GM18873 (cell line): ENCODE results near the gene THAP2.
"Not testable (repeated sequence)": the region's sequence is repeated elsewhere in the genome, so short reads cannot be mapped to it uniquely, and the experiment has no call there.

Experiments used
- ATAC-seq: cut with Tn5 transposase; IDR thresholded peaks from one replicate; pipeline ENCODE4 v1.9.1; 2021; ENCODE audit warnings: mild to moderate bottlenecking, moderate library complexity, moderate number of reproducible peaks; ENCODE audit not compliant: unreplicated experiment, low FRiP score

THAP2 gene

GRCh38 chr12:71661977-71662530, 2.0 kb upstream of the THAP2 start:
- ATAC-seq, result no peak

- peak; percentile 22 for ATAC-seq
These were observed 1.1 kb upstream of the THAP2 start for GRCh38 chr12:71662849-71663560.

- peak; percentile 17 for ATAC-seq
These were observed 449 bp downstream of the THAP2 start for GRCh38 chr12:71664411-71665089.

GRCh38 chr12:71665090-71665463, 976 bp downstream of the THAP2 start:
- ATAC-seq, result no peak

GRCh38 chr12:71666259-71666658, 2.2 kb downstream of the THAP2 start:
- ATAC-seq, result no peak

GRCh38 chr12:71671311-71671710, 7.2 kb downstream of the THAP2 start:
- no peak for ATAC-seq

- ATAC-seq, result no peak
These were observed 7.7 kb downstream of the THAP2 start for GRCh38 chr12:71671816-71672215.

GRCh38 chr12:71682466-71682865, 18.4 kb downstream of the THAP2 start:
- ATAC-seq, result no peak

- no peak for ATAC-seq
These were observed 19.5 kb downstream of the THAP2 start for GRCh38 chr12:71683633-71684032.

- ATAC-seq, result no peak
These were observed 20.0 kb downstream of the THAP2 start for GRCh38 chr12:71684081-71684480.

- ATAC-seq, result no peak
These were observed 21.3 kb downstream of the THAP2 start for GRCh38 chr12:71685312-71685906.

- ATAC-seq, result peak; percentile 78
These were observed 22.0 kb downstream of the THAP2 start, which contains the start of gene TMEM19 for GRCh38 chr12:71685914-71686657. Gene TMEM19, plus strand, starts transcription at chr12:71686082. Its CDS starts 599 bp downstream, at chr12:71686681.

GRCh38 chr12:71686658-71687025, 22.5 kb downstream of the THAP2 start:
- ATAC-seq, result peak; percentile 1

GRCh38 chr12:71687172-71687571, 23.1 kb downstream of the THAP2 start:
- not testable (repeated sequence) for ATAC-seq

GRCh38 chr12:71688961-71689570, 25.0 kb downstream of the THAP2 start:
- no peak for ATAC-seq

- ATAC-seq, result no peak
These were observed 27.5 kb downstream of the THAP2 start for GRCh38 chr12:71691504-71692129.

- no peak for ATAC-seq
These were observed 29.0 kb downstream of the THAP2 start for GRCh38 chr12:71693126-71693525.

- ATAC-seq, result not testable (repeated sequence)
These were observed 29.6 kb downstream of the THAP2 start for GRCh38 chr12:71693651-71694050.

GRCh38 chr12:71694099-71694820, 30.2 kb downstream of the THAP2 start:
- peak; percentile 88 for ATAC-seq
